Pancreas (tissue), 10 donors: Measurements from ENCODE around the gene PPP1R26. TPM values are rescaled to one million over a fixed set of nuclear protein-coding genes. Genes with fewer than 3 reads are reported as not detected.
"Not testable (repeated sequence)": the region's sequence is repeated elsewhere in the genome, so short reads cannot be mapped to it uniquely, and the experiment has no call there.

ENCODE experiments used
- ATAC-seq, 4 donors: fragments of 200-7000 bp; cut with Tn5 transposase; one replicate each; pipeline versions ENCODE4 v1.8.0 to v1.9.1; 2020; ENCODE audit warnings: mild to moderate bottlenecking in 4 of 4, moderate library complexity in 4 of 4
- DNase-seq, 6 donors: peaks; one replicate each; pipeline ENCODE4 v3.0.0-alpha.2; 2020
- FAIRE-seq: peaks from 2 replicates; lab custom pipeline; 2012; peaks lifted over from hg19 to GRCh38; lab: Jason Lieb, UNC
- H3K27ac ChIP-seq, 4 donors: fragments of 200-600 bp; sonication (generic); 1 replicate in 3 of 4; 2 replicates in 1 of 4; pipeline versions ENCODE4 v1.5.0 to v1.8.0; 2020
- H3K27me3 ChIP-seq, 4 donors: fragments of 200-600 bp; one replicate each; pipeline ENCODE4 v1.8.0; 2021
- H3K36me3 ChIP-seq, 3 donors: fragments of 200-600 bp; sonication (generic) in 1 of 3; one replicate each; pipeline versions ENCODE4 v1.5.0 to v1.8.0; 2020 to 2021
- H3K4me1 ChIP-seq, 3 donors: fragments of 200-600 bp; one replicate each; pipeline ENCODE4 v1.8.0; 2021
- H3K4me3 ChIP-seq, 4 donors: fragments of 200-600 bp; sonication (generic) in 2 of 4; one replicate each; pipeline versions ENCODE4 v1.5.0 to v1.8.0; 2020 to 2021
- H3K9me3 ChIP-seq, 4 donors: fragments of 200-600 bp; one replicate each; pipeline ENCODE4 v1.8.0; 2021
- CTCF ChIP-seq, 4 donors: fragments of 200-600 bp; sonication (generic) in 3 of 4; IDR thresholded peaks; one replicate each; pipeline versions ENCODE4 v1.5.0 to v1.8.0; 2021; ENCODE audit warnings: antibody characterized with exemption in 4 of 4
- WGBS, 2 donors: extraction: QIAGEN DNeasy Blood & Tissue Kit; methylation state at CpG; one replicate each; pipeline ENCODE4 v1.1.7; 2013; 5-methylcytosine and 5-hydroxymethylcytosine counted together
- intact Hi-C, 3 donors: fragments of 100-400 bp; cut with DNase I; formaldehyde crosslinking; loops; one replicate each; pipeline versions ENCODE4 v1.11.1 to v1.14.2; 2022
- polyA plus RNA-seq, 2 donors: library from polyadenylated mRNA; stranded (reverse); fragments of 200-250 nt; gene quantifications; one replicate each; pipeline ENCODE4 v1.2.3, GENCODE V29; 2013
- total RNA-seq, 6 donors: library from RNA; stranded (reverse); fragmentation: NEBNext Ultra II Directional in 4 of 6; extraction: Animal tissue kit (Norgen Biotek cat#: 25700) in 4 of 6; gene quantifications; one replicate each; pipeline versions ENCODE4 v1.2.1 to v1.2.4, GENCODE V29; 2021 to 2023
- donor health status: healthy with polysubstance abuse.
- donor health status: DM: no; HTN: no; CAD: no; lungs with moderate emphysema.
- donor health status: DM: no; HTN: no; CAD: no.
- donor health status: control.
- donor health status: control.
- donor health status: Bipolar disorder and iron deficiency.
- donor health status: DM: yes; HTN: yes; CAD: no.
- donor health status: DM: no; HTN: no; CAD: no.
- donor health status: DM: no; HTN: no; CAD: no.
- donor health status: DM: yes; HTN: yes; CAD: no.

PPP1R26 gene
- total and polyA plus RNA-seq, 8 donors = 9.4 to 20.0 (median 12.4) TPM

DNA sequence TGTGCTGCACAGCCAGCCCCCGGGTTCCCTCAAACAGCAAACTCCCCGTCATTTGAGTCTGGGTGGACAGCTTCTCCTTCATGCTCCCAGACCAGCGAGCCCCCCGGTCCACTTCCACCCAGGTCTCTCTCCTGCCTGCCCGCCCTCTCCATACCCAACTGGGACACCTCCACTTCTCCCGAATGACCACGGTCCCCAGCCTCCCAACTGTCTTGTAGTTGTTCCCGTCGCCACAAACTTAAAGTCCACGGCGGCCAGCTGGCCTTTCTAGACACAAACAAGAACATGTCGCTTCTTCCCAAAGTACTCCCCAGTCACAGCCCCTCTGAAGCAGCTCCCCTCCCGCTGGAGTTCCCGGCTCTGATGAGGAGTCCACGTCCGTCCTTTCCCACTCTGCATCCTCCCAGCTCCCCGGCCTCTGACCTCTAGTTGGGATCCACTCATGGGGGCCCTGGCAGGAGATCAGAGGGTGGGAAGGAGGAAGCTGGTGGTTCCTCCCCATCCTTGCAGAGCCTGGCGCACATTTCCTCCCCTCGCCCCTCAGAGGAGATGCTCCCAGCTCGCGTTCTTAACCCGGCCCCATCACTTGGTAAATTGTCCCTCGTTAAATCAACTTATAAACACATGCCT is 24.1 kb upstream of the PPP1R26 start:
- no peak for ATAC-seq
- DNase-seq = no peak

GRCh38 chr9:135456436-135457104 is 23.0 kb upstream of the PPP1R26 start:
- WGBS, 2 donors = 70 to 74% methylated on average over 19 of the region's 19 CpGs
- ATAC-seq (no peak), DNase-seq (no peak), FAIRE-seq (no peak)
- Histone ChIP-seq H3K4me1 (no peaks in the 10 kb centered on the region), H3K4me3 (no peak overlapping the region), H3K9me3 (no peaks in the 10 kb centered on the region), H3K36me3 (no peaks in the 10 kb centered on the region), H3K27ac (no peak overlapping the region), H3K27me3 (no peaks in the 10 kb centered on the region)
- no peak for TF ChIP-seq CTCF (IDR thresholded peaks at IDR 0.05)
- intact Hi-C loops = no loop called here

More for the DNA sequence above, 24.1 kb upstream of the PPP1R26 start:
- 79 to 82% methylated on average over 23 of the region's 23 CpGs for WGBS, 2 donors
- no peaks in the 10 kb centered on the region for H3K9me3 ChIP-seq
- H3K27ac ChIP-seq = no peak overlapping the region
- no peaks in the 10 kb centered on the region for H3K27me3 ChIP-seq
- FAIRE-seq = no peak
- H3K36me3 ChIP-seq = no peaks in the 10 kb centered on the region
- H3K4me3 ChIP-seq = no peak overlapping the region
- intact Hi-C loops = no loop called here
- H3K4me1 ChIP-seq = no peaks in the 10 kb centered on the region
- no peak for TF ChIP-seq CTCF (IDR thresholded peaks at IDR 0.05)

DNA sequence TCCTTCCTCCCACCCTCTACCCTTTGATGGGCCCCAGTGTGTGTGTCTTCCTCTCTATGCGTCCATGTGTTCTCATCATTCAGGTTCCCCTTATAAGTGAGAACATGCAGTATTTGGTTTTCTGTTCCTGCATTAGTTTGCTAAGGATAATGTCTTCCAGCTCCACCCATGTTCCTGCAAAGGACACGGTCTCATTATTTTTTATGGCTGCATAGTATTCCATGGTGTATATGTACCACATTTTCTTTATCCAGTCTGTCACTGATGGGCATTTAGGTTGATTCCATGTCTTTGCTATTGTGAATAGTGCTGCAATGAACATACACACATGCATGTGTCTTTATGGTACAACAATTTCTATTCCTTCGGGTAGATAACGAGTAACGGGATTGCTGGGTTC is 21.1 kb upstream of the PPP1R26 start:
- FAIRE-seq, H3K9me3 ChIP-seq, DNase-seq, H3K27ac ChIP-seq, H3K27me3 ChIP-seq, H3K36me3 ChIP-seq, H3K4me3 ChIP-seq, ATAC-seq, H3K4me1 ChIP-seq, intact Hi-C loops: not testable (repeated sequence)
- WGBS, 2 donors = 85 to 95% methylated on average over 5 of the region's 5 CpGs

DNA sequence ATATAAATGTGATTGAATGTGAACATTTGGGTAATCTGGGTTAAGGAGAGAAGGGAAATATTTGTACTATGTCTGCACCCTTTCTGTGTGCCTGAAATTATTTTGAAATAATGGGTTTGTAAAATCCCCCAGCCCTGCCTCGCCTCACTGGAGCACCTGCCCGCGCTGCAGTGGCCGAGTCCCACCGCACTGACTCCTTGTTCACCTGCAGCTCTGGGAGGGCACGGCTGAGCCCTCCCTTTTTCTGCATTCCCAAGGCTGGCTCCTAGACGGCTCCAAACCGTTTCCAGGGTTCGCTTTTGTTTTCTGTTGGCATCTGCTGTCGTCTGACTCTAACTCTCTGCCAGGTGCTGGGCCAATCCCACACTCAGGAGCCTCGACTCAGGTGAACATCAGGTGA is 17.6 kb upstream of the PPP1R26 start:
- Histone ChIP-seq H3K4me3 (no peak overlapping the region), H3K9me3 (no peaks in the 10 kb centered on the region), H3K27ac (no peak overlapping the region), H3K4me1 (no peaks in the 10 kb centered on the region), H3K36me3 (no peaks in the 10 kb centered on the region), H3K27me3 (no peaks in the 10 kb centered on the region)
- DNase-seq (no peak), ATAC-seq (no peak), FAIRE-seq (no peak)
- no peak for TF ChIP-seq CTCF (IDR thresholded peaks at IDR 0.05)
- intact Hi-C loops = no loop called here
- 67 to 73% methylated on average over 11 of the region's 11 CpGs for WGBS, 2 donors

DNA sequence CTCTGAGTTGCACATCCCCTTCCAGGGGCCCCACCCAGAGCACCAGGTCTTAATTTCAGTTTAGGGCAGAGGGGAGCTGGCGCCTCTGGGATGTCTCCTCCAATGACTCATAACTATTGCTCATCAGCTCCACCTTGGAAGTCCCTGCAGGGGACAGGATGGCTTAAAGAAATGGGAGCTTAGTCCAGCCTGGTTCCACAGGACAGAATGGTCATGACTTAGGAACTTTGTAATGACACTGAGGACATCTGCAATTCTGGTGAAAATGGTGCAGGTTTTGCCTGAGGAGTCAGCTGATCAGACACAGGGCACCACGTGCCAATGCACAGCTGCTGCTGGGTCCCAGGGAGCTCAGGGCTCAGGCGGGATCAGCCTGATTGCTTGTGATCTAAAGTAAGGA is 16.4 kb upstream of the PPP1R26 start:
- intact Hi-C loops = no loop called here
- Histone ChIP-seq H3K9me3 (no peaks in the 10 kb centered on the region), H3K36me3 (no peaks in the 10 kb centered on the region), H3K27me3 (no peaks in the 10 kb centered on the region), H3K4me3 (no peak overlapping the region), H3K27ac (no peak overlapping the region), H3K4me1 (no peaks in the 10 kb centered on the region)
- WGBS, 2 donors = 60 to 85% methylated on average over 3 of the region's 3 CpGs
- TF ChIP-seq CTCF (IDR thresholded peaks at IDR 0.05) = no peak
- FAIRE-seq (no peak), ATAC-seq (no peak), DNase-seq (no peak)
